BE2C (cell line): Measurements from ENCODE around the gene ERI3.
"Not testable (repeated sequence)": the region's sequence is repeated elsewhere in the genome, so short reads cannot be mapped to it uniquely, and the experiment has no call there.

Experiments
- DNase-seq: peaks from one replicate; pipeline ENCODE4 v3.0.0-alpha.2; 2020
- H3K27me3 ChIP-seq: fragments of 250-450 bp; sonication (Bioruptor Pico); 2 replicates; pipeline ENCODE4 v1.5.1; 2020; ENCODE audit warnings: mild to moderate bottlenecking
- H3K36me3 ChIP-seq: fragments of 250-450 bp; sonication (Bioruptor Pico); 2 replicates; pipeline ENCODE4 v1.5.1; 2020; ENCODE audit warnings: mild to moderate bottlenecking
- H3K4me1 ChIP-seq: fragments of 250-450 bp; sonication (Bioruptor Pico); 2 replicates; pipeline ENCODE4 v1.5.1; 2020
- H3K4me3 ChIP-seq: 2 replicates; pipeline ENCODE4 v1.5.1; 2011; ENCODE audit warnings: low read depth, low read length
- H3K9me3 ChIP-seq: fragments of 250-450 bp; sonication (Bioruptor Pico); 2 replicates; pipeline ENCODE4 v1.5.1; 2020
- TF ChIP-seq, protein P1 (sequence below): IDR thresholded peaks from 2 replicates; pipeline ENCODE4 v1.5.1; 2012; ENCODE audit warnings: mild to moderate bottlenecking, low read depth, low read length

Gene ERI3

DNA sequence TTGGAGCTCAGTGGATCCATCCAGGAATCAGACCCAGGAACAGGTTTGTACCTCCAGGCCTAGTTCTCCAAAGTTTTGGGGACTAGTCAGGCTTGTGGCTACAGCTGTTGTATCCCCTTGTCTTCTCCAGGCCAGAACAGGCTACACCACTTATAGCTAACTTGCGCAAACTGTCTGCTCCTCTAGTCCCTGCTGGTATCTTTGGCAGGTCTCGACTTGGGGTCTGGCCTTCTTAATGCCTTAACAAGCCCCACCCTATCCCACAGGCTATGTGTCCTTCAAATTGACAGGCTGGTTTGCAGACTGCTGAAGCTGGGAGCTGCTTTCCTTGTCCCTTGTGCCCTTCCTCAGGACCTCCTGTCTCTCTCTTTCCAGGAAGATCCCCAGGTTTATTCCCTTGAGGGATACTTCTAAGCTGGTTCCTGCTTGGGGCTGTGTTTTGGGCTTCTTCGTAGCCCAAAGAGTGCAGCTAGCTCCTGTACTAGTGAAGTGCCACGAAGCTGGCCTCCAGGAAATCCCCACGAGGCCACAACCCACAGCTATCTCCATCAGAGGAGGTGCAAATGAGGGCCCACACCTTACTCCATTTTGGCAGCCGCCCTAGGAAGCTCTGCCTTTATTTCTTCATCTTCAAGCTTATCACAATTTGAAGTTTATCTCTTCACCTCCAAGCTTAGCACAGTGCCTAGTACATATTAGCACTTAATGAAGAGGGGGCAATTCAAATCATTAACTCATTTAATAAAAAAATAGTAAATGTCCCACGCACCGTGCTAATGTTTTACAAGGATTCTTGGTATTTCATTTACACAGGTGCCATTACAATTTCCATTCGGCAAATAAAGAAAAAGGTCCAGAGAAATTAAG lies 142.5 kb downstream of the ERI3 start:
- Histone ChIP-seq H3K4me1 (no peaks in the 10 kb centered on the region), H3K36me3 (no peaks in the 10 kb centered on the region), H3K9me3 (no peaks in the 10 kb centered on the region), H3K4me3 (peak overlapping the region; percentile 74), H3K27me3 (no peaks in the 10 kb centered on the region)
- TF ChIP-seq, protein P1, sequence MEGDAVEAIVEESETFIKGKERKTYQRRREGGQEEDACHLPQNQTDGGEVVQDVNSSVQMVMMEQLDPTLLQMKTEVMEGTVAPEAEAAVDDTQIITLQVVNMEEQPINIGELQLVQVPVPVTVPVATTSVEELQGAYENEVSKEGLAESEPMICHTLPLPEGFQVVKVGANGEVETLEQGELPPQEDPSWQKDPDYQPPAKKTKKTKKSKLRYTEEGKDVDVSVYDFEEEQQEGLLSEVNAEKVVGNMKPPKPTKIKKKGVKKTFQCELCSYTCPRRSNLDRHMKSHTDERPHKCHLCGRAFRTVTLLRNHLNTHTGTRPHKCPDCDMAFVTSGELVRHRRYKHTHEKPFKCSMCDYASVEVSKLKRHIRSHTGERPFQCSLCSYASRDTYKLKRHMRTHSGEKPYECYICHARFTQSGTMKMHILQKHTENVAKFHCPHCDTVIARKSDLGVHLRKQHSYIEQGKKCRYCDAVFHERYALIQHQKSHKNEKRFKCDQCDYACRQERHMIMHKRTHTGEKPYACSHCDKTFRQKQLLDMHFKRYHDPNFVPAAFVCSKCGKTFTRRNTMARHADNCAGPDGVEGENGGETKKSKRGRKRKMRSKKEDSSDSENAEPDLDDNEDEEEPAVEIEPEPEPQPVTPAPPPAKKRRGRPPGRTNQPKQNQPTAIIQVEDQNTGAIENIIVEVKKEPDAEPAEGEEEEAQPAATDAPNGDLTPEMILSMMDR = no peak
- no peak for DNase-seq

DNA sequence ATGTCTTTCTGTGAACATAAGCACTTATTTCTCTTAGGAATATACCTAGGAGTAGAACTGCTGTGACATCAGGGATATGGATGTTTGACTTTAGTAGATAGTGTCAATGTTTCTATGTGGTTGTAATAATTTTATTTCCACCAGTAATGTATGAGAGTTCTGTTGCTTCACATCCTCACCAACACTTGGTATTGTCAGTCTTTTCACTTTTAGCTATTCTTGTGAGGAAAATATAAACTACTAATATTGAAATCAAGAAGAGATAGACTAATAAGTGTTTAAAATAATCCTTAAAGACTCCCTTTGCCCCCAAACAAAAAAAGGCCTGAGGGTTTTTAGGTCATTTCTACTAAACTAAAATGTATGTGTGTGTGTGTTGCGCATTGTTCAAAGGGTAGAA lies 144.5 kb downstream of the ERI3 start:
- TF ChIP-seq, protein P1 = no peak

DNA sequence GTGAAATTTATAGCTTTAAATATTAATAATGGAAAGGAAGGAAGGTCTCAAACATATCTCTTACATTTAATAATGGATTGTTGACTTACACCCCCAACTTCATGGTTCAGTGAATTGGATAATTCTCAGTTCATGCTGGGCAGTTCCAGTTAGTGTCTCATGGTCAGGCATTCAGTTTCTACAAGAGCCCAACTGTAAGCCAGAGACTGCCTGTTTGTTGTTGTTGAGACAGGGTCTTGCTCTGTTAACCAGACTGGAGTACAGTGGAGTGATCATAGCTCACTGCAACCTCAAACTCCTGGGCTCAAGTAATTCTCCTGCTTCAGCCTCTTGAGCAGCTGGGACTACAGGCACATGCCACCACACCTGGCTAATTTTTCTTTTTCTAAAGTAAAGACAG lies 146.8 kb downstream of the ERI3 start:
- no peaks in the 10 kb centered on the region for H3K36me3 ChIP-seq
- no peaks in the 10 kb centered on the region for H3K9me3 ChIP-seq
- H3K4me1 ChIP-seq = no peaks in the 10 kb centered on the region
- H3K27me3 ChIP-seq = no peaks in the 10 kb centered on the region
- no peak overlapping the region for H3K4me3 ChIP-seq
- TF ChIP-seq, protein P1 = no peak
- no peak for DNase-seq

More for the DNA sequence above, 144.5 kb downstream of the ERI3 start:
- Histone ChIP-seq H3K4me3 (no peak overlapping the region), H3K36me3 (no peaks in the 10 kb centered on the region), H3K4me1 (no peaks in the 10 kb centered on the region), H3K9me3 (no peaks in the 10 kb centered on the region), H3K27me3 (no peaks in the 10 kb centered on the region)
- DNase-seq = no peak

DNA sequence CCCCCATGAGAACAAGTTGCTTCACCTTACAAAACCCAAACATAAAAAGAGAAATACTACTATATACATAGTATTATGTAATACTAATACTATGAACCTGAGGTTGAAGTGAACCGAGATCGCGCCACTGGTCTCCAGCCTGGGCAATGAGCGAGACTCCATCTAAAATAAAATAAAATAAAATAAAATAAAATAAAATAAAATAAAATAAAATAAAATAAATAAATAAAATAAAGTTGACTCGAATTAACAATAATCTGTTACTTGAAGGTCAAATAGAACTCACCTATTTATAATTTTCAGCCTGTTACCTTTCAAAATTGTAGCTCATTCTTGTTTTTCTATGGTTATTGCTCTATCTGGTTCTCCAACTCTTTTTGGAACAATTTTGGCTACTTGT lies 148.5 kb downstream of the ERI3 start:
- not testable (repeated sequence) for H3K27me3 ChIP-seq, H3K4me1 ChIP-seq, H3K4me3 ChIP-seq, H3K9me3 ChIP-seq, H3K36me3 ChIP-seq, DNase-seq

DNA sequence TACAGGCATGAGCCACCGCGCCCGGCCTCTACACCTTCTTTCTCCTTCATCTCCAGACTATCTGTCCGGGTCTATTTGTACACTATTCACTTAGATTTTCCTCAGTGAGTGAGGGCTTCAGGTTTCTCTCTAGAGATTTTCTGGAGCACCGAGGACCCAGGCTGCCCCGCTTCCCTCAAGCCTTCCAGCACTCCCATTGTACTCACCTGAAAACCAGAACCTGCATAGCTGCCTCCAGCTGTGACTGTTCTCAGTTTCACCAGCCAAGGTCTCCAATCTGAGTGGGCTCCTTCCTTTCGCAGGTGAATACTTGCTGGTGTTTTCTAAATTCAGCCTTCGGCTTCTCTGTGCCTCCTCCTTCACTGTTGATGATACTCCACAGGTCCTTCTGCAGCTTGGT lies 154.7 kb downstream of the ERI3 start:
- Histone ChIP-seq H3K27me3 (no peaks in the 10 kb centered on the region), H3K9me3 (no peaks in the 10 kb centered on the region), H3K36me3 (no peaks in the 10 kb centered on the region), H3K4me1 (no peaks in the 10 kb centered on the region), H3K4me3 (no peak overlapping the region)
- no peak for DNase-seq
- TF ChIP-seq, protein P1 = no peak

DNA sequence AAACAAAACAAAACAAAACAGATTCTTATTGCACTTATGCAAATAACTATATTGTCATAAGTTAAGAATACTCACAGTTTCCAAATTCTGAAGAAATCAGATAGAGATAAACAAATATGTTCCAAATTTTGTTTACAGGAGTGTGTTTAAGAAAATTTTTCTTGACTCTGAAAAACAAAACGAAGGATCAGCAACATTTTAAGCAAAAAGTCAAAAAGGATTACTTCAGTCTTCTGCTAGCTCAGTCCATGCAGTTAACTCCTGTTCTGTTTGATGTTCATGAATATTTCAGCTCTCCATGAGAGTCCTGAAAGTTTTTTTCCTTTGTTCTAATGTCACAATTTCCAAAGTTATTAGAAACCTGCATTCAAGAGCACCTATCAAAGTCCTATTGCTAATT lies 180.4 kb downstream of the ERI3 start:
- H3K4me3 ChIP-seq = no peak overlapping the region
- H3K27me3 ChIP-seq = no peaks in the 10 kb centered on the region
- DNase-seq = no peak
- H3K4me1 ChIP-seq = no peaks in the 10 kb centered on the region
- no peaks in the 10 kb centered on the region for H3K36me3 ChIP-seq
- H3K9me3 ChIP-seq = no peaks in the 10 kb centered on the region
- TF ChIP-seq, protein P1 = no peak
